A172 (cell line): ENCODE results near the gene IL17RA. TPM values are rescaled to one million over a fixed set of nuclear protein-coding genes. Genes with fewer than 3 reads are reported as not detected.

ENCODE experiments used
- DNase-seq: peaks from one replicate; pipeline ENCODE4 v3.0.0-alpha.2; 2015; ENCODE audit warnings: low spot score
- total RNA-seq: library from RNA; depleted of rRNA; stranded (reverse); fragments of >200 nt; shearing (Covaris generic); gene quantifications from 2 replicates; pipeline ENCODE4 v1.2.3, GENCODE V29; 2014; rRNA removed

IL17RA gene
- total RNA-seq, 1 experiment from 2014 or later: 4.7 TPM

- DNase-seq: no peak
These were observed 67.5 kb downstream of the IL17RA start for GRCh38 chr22:17152340-17152739.

- no peak for DNase-seq
These were observed 68.2 kb downstream of the IL17RA start for GRCh38 chr22:17152971-17153370.

- no peak for DNase-seq
These were observed 71.1 kb downstream of the IL17RA start for GRCh38 chr22:17155941-17156340.

GRCh38 chr22:17157714-17158113 is 72.9 kb downstream of the IL17RA start:
- no peak for DNase-seq

- DNase-seq: no peak
These were observed 73.4 kb downstream of the IL17RA start for GRCh38 chr22:17158176-17158567.

GRCh38 chr22:17158568-17159503 is 74.0 kb downstream of the IL17RA start, which contains the start of gene HDHD5:
Gene HDHD5, minus strand, starts transcription at chr22:17159277. Its CDS starts 26 bp downstream, at chr22:17159251.
- DNase-seq: peak; percentile 61

- DNase-seq: peak; percentile 6
These were observed 74.7 kb downstream of the IL17RA start for GRCh38 chr22:17159504-17159951.

GRCh38 chr22:17161991-17162390 is 77.2 kb downstream of the IL17RA start:
- no peak for DNase-seq

- DNase-seq: no peak
These were observed 77.9 kb downstream of the IL17RA start for GRCh38 chr22:17162731-17163130.

GRCh38 chr22:17164392-17165024 is 79.7 kb downstream of the IL17RA start:
- DNase-seq: no peak

Other genes starting within 250 kb of the IL17RA start
- not detected in 2 replicates for gene GAB4, start 76.8 kb upstream of the IL17RA start, total RNA-seq
- 0.05 and 0.24 TPM in 2 replicates for gene TMEM121B, start 36.4 kb downstream of the IL17RA start, total RNA-seq
- gene HDHD5, start 74.3 kb downstream of the IL17RA start, total RNA-seq: 24.7 and 29.2 TPM in 2 replicates
- gene ADA2, start 134.4 kb downstream of the IL17RA start, total RNA-seq: not detected in 2 replicates